Measurements from ENCODE around the gene SFXN5.

Gene SFXN5

DNA sequence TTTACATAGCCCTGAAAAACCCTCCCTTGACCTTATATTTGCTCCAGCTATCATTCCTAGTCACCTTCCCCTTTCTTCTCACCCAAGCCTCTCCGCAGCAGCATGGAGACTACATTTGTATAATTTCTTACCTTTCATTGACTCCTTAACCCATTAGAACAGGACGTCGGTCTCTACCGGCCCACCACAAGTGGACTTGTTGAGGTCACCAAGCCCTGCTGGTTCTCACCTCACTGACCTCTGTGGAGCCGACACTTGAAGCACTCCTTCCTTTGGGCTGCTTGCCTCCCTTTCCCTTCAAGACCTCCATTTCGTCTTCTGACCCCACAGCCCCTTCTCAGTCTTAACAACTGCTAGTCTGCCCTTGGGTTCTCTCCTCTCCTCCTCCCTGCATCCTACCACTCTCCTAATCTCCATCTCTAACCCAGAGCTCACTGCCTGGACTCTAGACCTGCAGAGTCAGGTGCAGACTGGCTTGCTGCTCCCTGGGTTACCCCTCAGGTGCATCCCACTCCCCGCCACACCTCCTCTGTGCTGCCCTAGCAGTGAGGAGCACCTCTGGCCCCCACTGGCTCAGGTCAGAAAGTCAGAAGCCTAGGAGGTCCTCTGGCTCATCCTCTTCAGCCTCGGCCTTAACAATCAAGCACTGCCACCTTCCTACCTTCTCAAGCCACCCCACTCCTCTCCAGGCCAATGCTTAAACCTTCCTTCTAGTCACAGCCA, 5.3 kb upstream of the SFXN5 start:
- no peak overlapping the region for H3K4me3 ChIP-seq (replicated peaks; ENCODE audit: low read depth, low read length)
- no peak for DNase-seq (ENCODE audit: extremely low read depth, low read depth)
- no peak for TF ChIP-seq CTCF (IDR thresholded peaks at IDR 0.05; ENCODE audit: low read depth, low read length, missing control alignments)

GRCh38 chr2:73075477-73076373, 4.2 kb upstream of the SFXN5 start:
- DNase-seq (ENCODE audit: extremely low read depth, low read depth) = no peak
- no peak for TF ChIP-seq CTCF (IDR thresholded peaks at IDR 0.05; ENCODE audit: low read depth, low read length, missing control alignments)
- no peak overlapping the region for H3K4me3 ChIP-seq (replicated peaks; ENCODE audit: low read depth, low read length)

- no peak for DNase-seq (ENCODE audit: extremely low read depth, low read depth)
- no peak overlapping the region for H3K4me3 ChIP-seq (replicated peaks; ENCODE audit: low read depth, low read length)
- TF ChIP-seq CTCF (IDR thresholded peaks at IDR 0.05; ENCODE audit: low read depth, low read length, missing control alignments) = no peak
Measured at GRCh38 chr2:73074110-73075069, 2.9 kb upstream of the SFXN5 start.

DNA sequence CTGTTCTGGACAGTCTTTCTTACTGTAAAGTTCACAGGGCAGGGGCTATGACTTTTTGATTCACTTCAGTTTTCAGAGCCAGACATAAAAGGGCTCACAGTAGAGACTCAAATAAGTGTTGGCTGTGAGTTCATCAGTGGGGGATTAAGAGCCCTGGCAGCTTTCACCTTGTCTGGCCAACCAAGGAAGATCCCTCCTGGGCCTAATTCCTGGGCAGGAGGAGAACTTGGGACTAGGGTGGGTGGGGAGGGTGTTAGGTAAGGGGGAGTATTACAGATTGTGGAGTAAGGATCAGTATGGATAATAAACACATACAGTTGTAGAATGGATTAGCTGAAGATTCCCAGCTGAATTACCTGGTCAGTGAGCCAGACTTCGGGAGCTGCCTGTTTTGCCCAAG, 904 bp upstream of the SFXN5 start:
- no peak for TF ChIP-seq CTCF (IDR thresholded peaks at IDR 0.05; ENCODE audit: low read depth, low read length, missing control alignments)
- H3K4me3 ChIP-seq (replicated peaks; ENCODE audit: low read depth, low read length) = peak overlapping the region; percentile 61
- DNase-seq (ENCODE audit: extremely low read depth, low read depth) = no peak

- no peak for TF ChIP-seq CTCF (IDR thresholded peaks at IDR 0.05; ENCODE audit: low read depth, low read length, missing control alignments)
- DNase-seq (ENCODE audit: extremely low read depth, low read depth) = no peak
- peak overlapping the region; percentile 61 for H3K4me3 ChIP-seq (replicated peaks; ENCODE audit: low read depth, low read length)
Measured at GRCh38 chr2:73072129-73072395, 550 bp upstream of the SFXN5 start.

- H3K4me3 ChIP-seq (replicated peaks; ENCODE audit: low read depth, low read length) = peak overlapping the region; percentile 61
- TF ChIP-seq CTCF (IDR thresholded peaks at IDR 0.05; ENCODE audit: low read depth, low read length, missing control alignments) = no peak
- DNase-seq (ENCODE audit: extremely low read depth, low read depth) = no peak
Measured at GRCh38 chr2:73070643-73071359, 711 bp downstream of the SFXN5 start.

All from HFF-Myc (cell line).